ENCODE data around the gene SMIM15.
"Not testable (repeated sequence)": the region's sequence is repeated elsewhere in the genome, so short reads cannot be mapped to it uniquely, and the experiment has no call there.

Gene SMIM15

GRCh38 chr5:61162010-61162831 lies at the start of gene SMIM15:
TSS of gene SMIM15 (minus strand) at chr5:61162468. CDS start at chr5:61160171, 2,297 bp downstream.
- DNase-seq = peak; percentile 58

- DNase-seq = no peak
These were observed 45.6 kb upstream of the SMIM15 start for GRCh38 chr5:61207884-61208283.

- DNase-seq = no peak
These were observed 42.7 kb upstream of the SMIM15 start for GRCh38 chr5:61205013-61205412.

GRCh38 chr5:61202213-61202612 lies 39.9 kb upstream of the SMIM15 start:
- DNase-seq = no peak

- no peak for DNase-seq
These were observed 38.4 kb upstream of the SMIM15 start for GRCh38 chr5:61200582-61201155.

- no peak for DNase-seq
These were observed 36.3 kb upstream of the SMIM15 start for GRCh38 chr5:61198606-61199005.

GRCh38 chr5:61187826-61188225 lies 25.6 kb upstream of the SMIM15 start:
- not testable (repeated sequence) for DNase-seq

GRCh38 chr5:61187352-61187751 lies 25.1 kb upstream of the SMIM15 start:
- DNase-seq = not testable (repeated sequence)

GRCh38 chr5:61186634-61187033 lies 24.4 kb upstream of the SMIM15 start:
- no peak for DNase-seq

GRCh38 chr5:61184708-61185107 lies 22.4 kb upstream of the SMIM15 start:
- no peak for DNase-seq

- DNase-seq = no peak
These were observed 21.3 kb upstream of the SMIM15 start for GRCh38 chr5:61183538-61183937.

GRCh38 chr5:61182449-61182848 lies 20.2 kb upstream of the SMIM15 start:
- DNase-seq = no peak

GRCh38 chr5:61180886-61181285 lies 18.6 kb upstream of the SMIM15 start:
- DNase-seq = no peak

- DNase-seq = no peak
These were observed 16.4 kb upstream of the SMIM15 start for GRCh38 chr5:61178702-61179101.

GRCh38 chr5:61177716-61178115 lies 15.4 kb upstream of the SMIM15 start:
- DNase-seq = no peak

GRCh38 chr5:61177070-61177469 lies 14.8 kb upstream of the SMIM15 start:
- no peak for DNase-seq

- DNase-seq = no peak
These were observed 14.4 kb upstream of the SMIM15 start for GRCh38 chr5:61176631-61177030.

- DNase-seq = no peak
These were observed 9.2 kb upstream of the SMIM15 start for GRCh38 chr5:61171479-61171878.

- DNase-seq = no peak
These were observed 6.7 kb upstream of the SMIM15 start for GRCh38 chr5:61168951-61169350.

GRCh38 chr5:61167382-61167781 lies 5.1 kb upstream of the SMIM15 start:
- no peak for DNase-seq

- DNase-seq = no peak
These were observed 1.6 kb upstream of the SMIM15 start for GRCh38 chr5:61163905-61164304.

- DNase-seq = no peak
These were observed 732 bp upstream of the SMIM15 start for GRCh38 chr5:61162832-61163567.

- no peak for DNase-seq
These were observed 1.8 kb downstream of the SMIM15 start for GRCh38 chr5:61160497-61160896.

- no peak for DNase-seq
These were observed 2.4 kb downstream of the SMIM15 start for GRCh38 chr5:61159836-61160235.
